ENCODE data around the gene ATXN7L3B. TPM values are rescaled to one million over a fixed set of nuclear protein-coding genes. Genes with fewer than 3 reads are reported as not detected.

The ATXN7L3B gene
- total and polyA plus RNA-seq, 7 donors: 9.0 to 40.9 (median 21.2) TPM

DNA sequence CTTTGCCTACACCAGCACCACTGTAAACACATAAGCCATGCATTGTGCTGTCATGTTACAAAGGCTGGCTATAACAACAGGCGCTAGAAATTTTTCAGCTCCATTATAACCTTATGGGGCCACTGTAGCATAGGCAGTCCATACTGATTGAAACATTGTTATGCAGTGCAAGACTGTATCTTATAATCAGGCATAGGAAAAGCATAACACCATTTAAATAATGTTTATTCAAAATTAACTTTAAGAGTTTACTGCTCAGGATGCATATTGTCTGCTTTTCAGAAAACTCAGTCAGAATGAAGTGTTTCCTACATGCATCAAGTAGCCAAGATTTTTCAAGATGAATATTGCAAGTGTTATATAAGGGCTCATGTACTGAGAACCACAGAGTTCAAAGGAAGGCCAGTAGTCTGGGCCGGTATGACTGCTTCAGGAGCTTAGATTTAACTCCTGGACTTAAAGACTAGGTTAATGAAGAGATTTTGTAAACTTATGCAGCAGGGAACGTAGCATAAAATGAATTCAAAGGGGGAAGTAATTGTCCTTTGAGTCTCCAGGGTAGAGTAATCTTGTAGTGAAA is 46.9 kb downstream of the ATXN7L3B start:
- Histone ChIP-seq H3K4me3 (no peak overlapping the region), H3K27me3 (ENCODE audit: insufficient read depth in 3 of 3, low read length in 2 of 3) (no peaks in the 10 kb centered on the region), H3K9me3 (no peaks in the 10 kb centered on the region), H3K27ac (no peak overlapping the region), H3K4me1 (no peaks in the 10 kb centered on the region), H3K36me3 (ENCODE audit: insufficient read depth in 1 of 2, low read depth in 1 of 2) (no peaks in the 10 kb centered on the region)
- DNase-seq (no peak), ATAC-seq (no peak)
- TF ChIP-seq, protein P1, sequence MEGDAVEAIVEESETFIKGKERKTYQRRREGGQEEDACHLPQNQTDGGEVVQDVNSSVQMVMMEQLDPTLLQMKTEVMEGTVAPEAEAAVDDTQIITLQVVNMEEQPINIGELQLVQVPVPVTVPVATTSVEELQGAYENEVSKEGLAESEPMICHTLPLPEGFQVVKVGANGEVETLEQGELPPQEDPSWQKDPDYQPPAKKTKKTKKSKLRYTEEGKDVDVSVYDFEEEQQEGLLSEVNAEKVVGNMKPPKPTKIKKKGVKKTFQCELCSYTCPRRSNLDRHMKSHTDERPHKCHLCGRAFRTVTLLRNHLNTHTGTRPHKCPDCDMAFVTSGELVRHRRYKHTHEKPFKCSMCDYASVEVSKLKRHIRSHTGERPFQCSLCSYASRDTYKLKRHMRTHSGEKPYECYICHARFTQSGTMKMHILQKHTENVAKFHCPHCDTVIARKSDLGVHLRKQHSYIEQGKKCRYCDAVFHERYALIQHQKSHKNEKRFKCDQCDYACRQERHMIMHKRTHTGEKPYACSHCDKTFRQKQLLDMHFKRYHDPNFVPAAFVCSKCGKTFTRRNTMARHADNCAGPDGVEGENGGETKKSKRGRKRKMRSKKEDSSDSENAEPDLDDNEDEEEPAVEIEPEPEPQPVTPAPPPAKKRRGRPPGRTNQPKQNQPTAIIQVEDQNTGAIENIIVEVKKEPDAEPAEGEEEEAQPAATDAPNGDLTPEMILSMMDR (IDR thresholded peaks at IDR 0.05): no peak
- 55 to 59% (median 56%) methylated on average over 3 of the region's 3 CpGs for WGBS, 3 donors
- intact Hi-C loops (cut with DNase I): no loop called here

DNA sequence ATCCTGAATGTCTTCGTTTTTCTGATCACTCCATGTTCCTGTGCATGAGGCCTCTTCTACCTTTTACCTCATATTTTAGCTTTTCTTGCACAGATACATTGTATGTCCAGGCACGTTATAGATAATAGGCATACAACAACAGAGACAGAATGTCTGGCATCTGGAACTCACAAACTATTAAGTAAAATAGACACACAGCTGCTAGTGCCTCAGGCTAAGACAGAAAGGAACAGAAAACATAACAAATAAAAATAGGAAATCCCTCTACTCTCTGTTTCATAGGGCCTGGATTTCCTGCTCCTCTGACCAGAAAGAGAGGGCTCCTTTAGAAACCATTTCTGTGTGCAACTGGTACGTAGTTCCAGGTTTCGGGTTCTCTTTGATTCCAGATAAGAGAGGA is 48.6 kb downstream of the ATXN7L3B start:
- Histone ChIP-seq H3K27me3 (ENCODE audit: insufficient read depth in 3 of 3, low read length in 2 of 3) (no peaks in the 10 kb centered on the region), H3K9me3 (no peaks in the 10 kb centered on the region), H3K27ac (no peak overlapping the region), H3K4me1 (no peaks in the 10 kb centered on the region), H3K36me3 (ENCODE audit: insufficient read depth in 1 of 2, low read depth in 1 of 2) (no peaks in the 10 kb centered on the region), H3K4me3 (no peak overlapping the region)
- intact Hi-C loops (cut with DNase I): no loop called here
- WGBS, 3 donors: 32 to 45% (median 39%) methylated on average over 4 of the region's 4 CpGs
- ATAC-seq (no peak), DNase-seq (no peak)
- TF ChIP-seq, protein P1 (IDR thresholded peaks at IDR 0.05): no peak
